ENCODE measurements around the gene SLC16A7.

SLC16A7 gene

GRCh38 chr12:59620326-59620725, 24.5 kb downstream of the SLC16A7 start:
- no peak for DNase-seq

GRCh38 chr12:59624732-59625460, 29.1 kb downstream of the SLC16A7 start:
- DNase-seq, result no peak

GRCh38 chr12:59626382-59626781, 30.6 kb downstream of the SLC16A7 start:
- no peak for DNase-seq

GRCh38 chr12:59627582-59627981, 31.8 kb downstream of the SLC16A7 start:
- DNase-seq, result no peak

GRCh38 chr12:59629890-59630289, 34.1 kb downstream of the SLC16A7 start:
- DNase-seq, result no peak

- DNase-seq, result no peak
Observed at GRCh38 chr12:59632408-59632807, 36.6 kb downstream of the SLC16A7 start.

GRCh38 chr12:59634254-59634653, 38.4 kb downstream of the SLC16A7 start:
- DNase-seq, result no peak

- no peak for DNase-seq
Observed at GRCh38 chr12:59636945-59637691, 41.3 kb downstream of the SLC16A7 start.

- no peak for DNase-seq
Observed at GRCh38 chr12:59637692-59638070, 41.9 kb downstream of the SLC16A7 start.

GRCh38 chr12:59643550-59643949, 47.7 kb downstream of the SLC16A7 start:
- no peak for DNase-seq

- no peak for DNase-seq
Observed at GRCh38 chr12:59645242-59645641, 49.4 kb downstream of the SLC16A7 start.

GRCh38 chr12:59646636-59647035, 50.8 kb downstream of the SLC16A7 start:
- DNase-seq, result no peak

GRCh38 chr12:59649203-59649602, 53.4 kb downstream of the SLC16A7 start:
- no peak for DNase-seq

GRCh38 chr12:59650588-59651228, 54.9 kb downstream of the SLC16A7 start:
- DNase-seq, result peak in 1 of 56 donors; percentile 2

- DNase-seq, result no peak
Observed at GRCh38 chr12:59651229-59651920, 55.5 kb downstream of the SLC16A7 start.

GRCh38 chr12:59652130-59652529, 56.3 kb downstream of the SLC16A7 start:
- no peak for DNase-seq

- no peak for DNase-seq
Observed at GRCh38 chr12:59654061-59654460, 58.2 kb downstream of the SLC16A7 start.

- no peak for DNase-seq
Observed at GRCh38 chr12:59657266-59657665, 61.4 kb downstream of the SLC16A7 start.

GRCh38 chr12:59657711-59658110, 61.9 kb downstream of the SLC16A7 start:
- DNase-seq, result no peak

GRCh38 chr12:59660148-59660547, 64.3 kb downstream of the SLC16A7 start:
- no peak for DNase-seq

GRCh38 chr12:59660921-59661597, 65.2 kb downstream of the SLC16A7 start:
- DNase-seq, result no peak

Data from amygdala (tissue), 56 donors.